ENCODE results near the gene GTF3C4. TPM values are rescaled to one million over a fixed set of nuclear protein-coding genes. Genes with fewer than 3 reads are reported as not detected.

Gene GTF3C4
- total and polyA plus RNA-seq, 4 donors, result 3.1 to 18.7 (median 10.8) TPM

GRCh38 chr9:132729235-132729890, 59.1 kb downstream of the GTF3C4 start:
- WGBS, 2 donors, result 63 to 78% methylated on average over 5 of the region's 5 CpGs
- peak; percentile 38 for ATAC-seq (ENCODE audit: insufficient read depth, low FRiP score)
- Histone ChIP-seq H3K27ac (ENCODE audit: low read depth in 1 of 2, low read length in 1 of 2) (no peak overlapping the region), H3K4me1 (ENCODE audit: control insufficient read depth in 5 of 5, insufficient read depth in 5 of 5, low read length in 5 of 5) (peaks cover 0 to 10% (median 0%) of the 10 kb centered on the region in 5 donors), H3K4me3 (no peak overlapping the region), H3K9ac (ENCODE audit: insufficient read depth in 1 of 2, low read length in 2 of 2) (no peak overlapping the region), H3K27me3 (ENCODE audit: control insufficient read depth in 3 of 3, insufficient read depth in 3 of 3, low read length in 2 of 3) (peaks cover 0 to 3% (median 0%) of the 10 kb centered on the region in 3 donors), H3K36me3 (ENCODE audit: control insufficient read depth in 4 of 4, insufficient read depth in 4 of 4, low read length in 4 of 4) (no peaks in the 10 kb centered on the region), H3K9me3 (ENCODE audit: control insufficient read depth in 4 of 4, insufficient read depth in 3 of 4, low read length in 3 of 4) (no peaks in the 10 kb centered on the region)
- no peak for TF ChIP-seq CTCF (IDR thresholded peaks at IDR 0.05; ENCODE audit: control extremely low read depth, extremely low read depth)
- DNase-seq, result no peak

DNA sequence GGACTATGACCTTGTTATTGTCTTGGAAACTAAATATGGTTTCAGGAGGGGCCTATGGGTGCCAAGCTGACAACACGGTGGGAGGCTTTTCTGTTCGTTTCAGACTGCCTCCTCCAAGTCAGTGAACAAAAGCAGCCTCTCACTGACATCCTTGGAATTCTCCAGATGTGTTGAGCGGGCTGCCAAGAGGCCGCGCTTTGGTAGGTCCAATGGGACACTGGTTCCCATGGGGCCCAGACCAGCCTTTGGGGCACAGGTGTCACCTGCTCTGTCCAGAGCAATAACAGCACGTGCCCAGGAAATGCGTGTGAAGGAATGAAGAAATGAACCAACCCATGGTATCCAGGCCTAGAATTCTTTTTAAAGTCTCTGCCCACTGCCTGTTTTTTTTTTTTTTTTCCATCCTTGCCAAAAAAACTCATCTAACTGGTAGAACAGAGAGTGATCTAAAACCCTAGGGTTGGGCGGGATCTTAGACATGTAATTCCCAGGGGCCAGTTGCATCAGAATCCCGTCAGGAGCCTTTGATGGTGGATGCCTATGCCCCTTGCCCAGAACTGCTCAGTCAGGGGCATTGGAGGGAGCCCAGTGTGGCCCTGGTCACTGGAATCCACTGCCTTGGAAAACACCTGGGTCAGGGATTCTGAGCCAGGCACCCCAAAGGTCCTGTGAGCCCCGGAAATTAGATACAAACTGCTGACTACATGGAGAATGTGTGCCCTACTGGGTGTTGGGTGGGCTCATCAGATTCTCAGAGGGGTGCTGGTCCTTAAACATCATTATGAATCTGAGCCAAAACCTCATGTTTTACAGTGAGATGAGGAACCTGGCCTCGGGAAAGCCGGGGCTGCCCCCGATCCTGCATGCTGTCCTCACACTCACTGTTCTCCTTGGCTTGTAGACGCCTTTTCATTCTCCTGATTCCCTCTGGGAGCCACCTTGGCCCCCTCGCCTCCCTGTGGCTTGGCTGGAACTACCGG, 60.1 kb downstream of the GTF3C4 start:
- DNase-seq (no peak), ATAC-seq (ENCODE audit: insufficient read depth, low FRiP score) (no peak)
- Histone ChIP-seq H3K27me3 (ENCODE audit: control insufficient read depth in 3 of 3, insufficient read depth in 3 of 3, low read length in 2 of 3) (peaks cover 0 to 3% (median 0%) of the 10 kb centered on the region in 3 donors), H3K27ac (ENCODE audit: low read depth in 1 of 2, low read length in 1 of 2) (no peak overlapping the region), H3K9me3 (ENCODE audit: control insufficient read depth in 4 of 4, insufficient read depth in 3 of 4, low read length in 3 of 4) (no peaks in the 10 kb centered on the region), H3K4me1 (ENCODE audit: control insufficient read depth in 5 of 5, insufficient read depth in 5 of 5, low read length in 5 of 5) (peaks cover 0 to 10% (median 0%) of the 10 kb centered on the region in 5 donors), H3K4me3 (no peak overlapping the region), H3K9ac (ENCODE audit: insufficient read depth in 1 of 2, low read length in 2 of 2) (no peak overlapping the region), H3K36me3 (ENCODE audit: control insufficient read depth in 4 of 4, insufficient read depth in 4 of 4, low read length in 4 of 4) (no peaks in the 10 kb centered on the region)
- 92% methylated on average over 16 of the region's 16 CpGs for WGBS, 2 donors
- no peak for TF ChIP-seq CTCF (IDR thresholded peaks at IDR 0.05; ENCODE audit: control extremely low read depth, extremely low read depth)

DNA sequence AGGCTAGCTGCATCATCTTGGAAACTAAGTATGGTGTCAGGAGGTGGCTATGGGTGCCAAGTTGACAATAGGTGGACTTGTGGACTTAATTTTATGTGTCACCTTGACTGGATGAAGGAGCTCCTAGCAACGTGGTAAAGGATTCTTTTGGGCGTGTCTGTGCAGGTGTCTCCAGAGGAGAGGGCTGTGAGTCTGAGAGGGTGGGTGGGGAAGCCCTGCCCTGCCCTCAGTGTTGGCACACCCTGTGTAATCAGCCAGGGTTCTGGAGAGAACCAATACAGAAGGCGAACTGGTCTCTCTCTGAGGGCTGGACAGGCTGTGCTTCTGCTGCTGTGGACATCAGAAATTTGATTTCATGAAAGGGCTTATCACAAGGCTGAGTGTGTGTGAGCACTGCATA, 61.0 kb downstream of the GTF3C4 start:
- Histone ChIP-seq H3K36me3 (ENCODE audit: control insufficient read depth in 4 of 4, insufficient read depth in 4 of 4, low read length in 4 of 4) (no peaks in the 10 kb centered on the region), H3K4me1 (ENCODE audit: control insufficient read depth in 5 of 5, insufficient read depth in 5 of 5, low read length in 5 of 5) (peaks cover 0 to 10% (median 0%) of the 10 kb centered on the region in 5 donors), H3K4me3 (no peak overlapping the region), H3K27me3 (ENCODE audit: control insufficient read depth in 3 of 3, insufficient read depth in 3 of 3, low read length in 2 of 3) (peaks cover 0 to 3% (median 0%) of the 10 kb centered on the region in 3 donors), H3K9ac (ENCODE audit: insufficient read depth in 1 of 2, low read length in 2 of 2) (no peak overlapping the region), H3K9me3 (ENCODE audit: control insufficient read depth in 4 of 4, insufficient read depth in 3 of 4, low read length in 3 of 4) (no peaks in the 10 kb centered on the region), H3K27ac (ENCODE audit: low read depth in 1 of 2, low read length in 1 of 2) (no peak overlapping the region)
- 64 to 80% methylated on average over 3 of the region's 3 CpGs for WGBS, 2 donors
- no peak for ATAC-seq (ENCODE audit: insufficient read depth, low FRiP score)
- TF ChIP-seq CTCF (IDR thresholded peaks at IDR 0.05; ENCODE audit: control extremely low read depth, extremely low read depth), result no peak
- no peak for DNase-seq
